ENCODE measurements around the gene CRX.

- TF ChIP-seq CTCF (IDR thresholded peaks at IDR 0.05) (no peak), POLR2A (IDR thresholded peaks at IDR 0.05) (no peak)
These were observed 17.7 kb downstream of the CRX start for GRCh38 chr19:47839411-47839810.
